A549 (cell line): ENCODE measurements around the gene TP53TG5. TPM values are rescaled to one million over a fixed set of nuclear protein-coding genes. Genes with fewer than 3 reads are reported as not detected.
"Not testable (repeated sequence)": the region's sequence is repeated elsewhere in the genome, so short reads cannot be mapped to it uniquely, and the experiment has no call there.

ENCODE experiments used
- ATAC-seq, 2 experiments: fragments of 200-7000 bp in 1 of 2; fragments of >200 bp in 1 of 2; cut with Nextera tagmentation in 1 of 2; cut with Tn5 transposase in 1 of 2; 3 replicates each; pipeline versions ENCODE4 v1.8.0 to v1.9.1; 2018 to 2020; ENCODE audit warnings: mild to moderate bottlenecking in 1 of 2, moderate library complexity in 1 of 2
- CTCF ChIA-PET: fragments of 300-600 bp; sonication (Branson Sonifier 250); formaldehyde crosslinking; extraction: SDS; loops from one replicate; lab custom pipeline; 2021; ENCODE audit warnings: antibody characterized with exemption, inconsistent platforms; lab: Yijun Ruan, JAX
- POLR2A ChIA-PET: fragments of 350-600 bp; formaldehyde crosslinking; extraction: SDS; loops from one replicate; lab custom pipeline; 2021; ENCODE audit warnings: antibody characterized with exemption, inconsistent platforms; lab: Yijun Ruan, JAX
- DNase-seq, 2 experiments: peaks; one replicate each; pipeline versions ENCODE4 v3.0.0 to v3.0.0-alpha.2; 2011 to 2016; ENCODE audit warnings: low read depth in 1 of 2, low spot score in 1 of 2
- FAIRE-seq: peaks from 2 replicates; lab custom pipeline; 2011; peaks lifted over from hg19 to GRCh38; lab: Jason Lieb, UNC
- H3K27ac ChIP-seq, 2 experiments: fragments of >200 bp; sonication (Bioruptor Twin); formaldehyde crosslinking; 3 replicates each; pipeline ENCODE4 v1.5.1; 2016 to 2017
- H3K4me1 ChIP-seq: fragments of >200 bp; sonication (Bioruptor Twin); formaldehyde crosslinking; 3 replicates; pipeline ENCODE4 v1.6.1; 2016
- H3K4me2 ChIP-seq: fragments of >200 bp; sonication (Bioruptor Twin); formaldehyde crosslinking; 3 replicates; pipeline ENCODE4 v1.6.1; 2016
- H3K4me3 ChIP-seq: fragments of >200 bp; sonication (Bioruptor Twin); formaldehyde crosslinking; 3 replicates; pipeline ENCODE4 v1.5.1; 2016
- H3K9me3 ChIP-seq: fragments of >200 bp; sonication (Bioruptor Twin); formaldehyde crosslinking; 3 replicates; pipeline ENCODE4 v1.6.1; 2016
- ATOH8 ChIP-seq: fragments of 250-450 bp; sonication (Bioruptor Pico); IDR thresholded peaks from 2 replicates; pipeline ENCODE4 v1.5.0; 2020; ENCODE audit warnings: low read depth, mild to moderate bottlenecking, moderate library complexity
- CBX8 ChIP-seq: fragments of 200-600 bp; sonication (generic); IDR thresholded peaks from 2 replicates; pipeline ENCODE4 v1.6.1; 2016
- CEBPB ChIP-seq, 2 experiments: fragments of >200 bp in 1 of 2; sonication (Bioruptor Twin) in 1 of 2; formaldehyde crosslinking in 1 of 2; IDR thresholded peaks; 2 replicates each; pipeline ENCODE4 v1.6.1; 2012 to 2016
- CTCF ChIP-seq: fragments of >200 bp; sonication (Bioruptor Twin); formaldehyde crosslinking; IDR thresholded peaks from 3 replicates; pipeline ENCODE4 v1.5.1; 2016
- FOSB ChIP-seq: fragments of 250-450 bp; sonication (Bioruptor Pico); IDR thresholded peaks from 2 replicates; pipeline ENCODE4 v1.5.0; 2020; ENCODE audit warnings: mild to moderate bottlenecking, moderate library complexity
- JUN ChIP-seq, 2 experiments: fragments of >200 bp; sonication (Bioruptor Twin); formaldehyde crosslinking; IDR thresholded peaks; 2 replicates in 1 of 2; 3 replicates in 1 of 2; pipeline ENCODE4 v1.6.1; 2016 to 2017
- MAX ChIP-seq: IDR thresholded peaks from 2 replicates; pipeline ENCODE4 v1.6.1; 2012
- MAZ ChIP-seq: fragments of 150-350 bp; IDR thresholded peaks from 2 replicates; pipeline ENCODE4 v1.6.1; 2014; ENCODE audit warnings: antibody characterized with exemption, low read depth, low read length, borderline replicate concordance
- MYC ChIP-seq: IDR thresholded peaks from 2 replicates; pipeline ENCODE4 v1.6.1; 2012; ENCODE audit warnings: mild to moderate bottlenecking, inconsistent platforms, low read length, improper control_type of control experiment, borderline replicate concordance
- PBX3 ChIP-seq: IDR thresholded peaks from 2 replicates; pipeline ENCODE4 v1.6.1; 2012
- POLR2A ChIP-seq: IDR thresholded peaks from 2 replicates; pipeline ENCODE4 v1.6.1; 2012; ENCODE audit warnings: mild to moderate bottlenecking, low read length
- RARB ChIP-seq: fragments of 250-450 bp; sonication (Bioruptor Pico); IDR thresholded peaks from 2 replicates; pipeline ENCODE4 v1.8.0; 2021; ENCODE audit warnings: mild to moderate bottlenecking, moderate library complexity
- REST ChIP-seq: fragments of 200-600 bp; sonication (generic); IDR thresholded peaks from 2 replicates; pipeline ENCODE4 v1.6.1; 2016; ENCODE audit warnings: antibody characterized with exemption, mild to moderate bottlenecking, moderate library complexity
- RFX5 ChIP-seq: fragments of 450-650 bp; IDR thresholded peaks from 2 replicates; pipeline ENCODE4 v1.7.1; 2014; ENCODE audit warnings: antibody characterized with exemption, mild to moderate bottlenecking, moderate library complexity
- USF2 ChIP-seq: fragments of 450-650 bp; IDR thresholded peaks from 2 replicates; pipeline ENCODE4 v1.6.1; 2014; ENCODE audit warnings: antibody characterized with exemption
- ZFP36 ChIP-seq: fragments of 450-650 bp; IDR thresholded peaks from 2 replicates; pipeline ENCODE4 v1.6.1; 2014; ENCODE audit warnings: borderline replicate concordance; ENCODE audit not compliant: partially characterized antibody
- WGBS: methylation state at CpG from one replicate; pipeline ENCODE4 v1.1.6; 2017; ENCODE audit errors: missing lambda C conversion rate; 5-methylcytosine and 5-hydroxymethylcytosine counted together
- polyA plus RNA-seq, 4 experiments: library from polyadenylated mRNA; depleted of rRNA in 3 of 4; stranded (reverse); fragments of >200 nt; fragmentation: RNase III in 1 of 4; extraction: RNeasy Plus Mini Kit Qiagen cat#74134 plus additional on column Dnase treatment in 1 of 4; gene quantifications; 2 replicates in 3 of 4; 3 replicates in 1 of 4; pipeline ENCODE4 v1.2.3, GENCODE V29; 2011 to 2017

TP53TG5 gene
- polyA plus RNA-seq, 2 of the 4 experiments (the other 2 are of a cell fraction), result not detected

- FAIRE-seq, result no peak
- no peak overlapping the region for H3K4me2 ChIP-seq
- H3K27ac ChIP-seq, result no peak overlapping the region
- TF ChIP-seq REST, result no peak
- TF ChIP-seq RFX5, result no peak
- TF ChIP-seq ATOH8, result no peak
- no peak for TF ChIP-seq USF2
- no peak for TF ChIP-seq JUN (IDR thresholded peaks at IDR 0.05)
- no peak for TF ChIP-seq POLR2A
- TF ChIP-seq MAX, result no peak
- TF ChIP-seq RARB (CRISPR knock-in tag), result no peak
- TF ChIP-seq CTCF, result no peak
- TF ChIP-seq, all 56 proteins: peak for 0
- CTCF ChIA-PET, result interaction anchor here (1.1 to 4.7 kb wide), 2 partner anchors 10 to 83 kb away, joined by 4 to 46 read pairs; partner anchors contain the start of gene SYS1
- Histone ChIP-seq H3K9me3 (no peaks in the 10 kb centered on the region), H3K4me3 (no peak overlapping the region), H3K4me1 (peaks cover 39% of the 10 kb centered on the region)
- POLR2A ChIA-PET, result no interaction called here
- DNase-seq (no peak), ATAC-seq (no peak)
- WGBS, result 100% methylated on average over 1 of the region's 1 CpG
Measured at GRCh38 chr20:45353746-45354145, 24.4 kb downstream of the TP53TG5 start.

GRCh38 chr20:45352729-45353128, 25.4 kb downstream of the TP53TG5 start:
- H3K27ac ChIP-seq, result no peak overlapping the region
- no peak for FAIRE-seq
- no peaks in the 10 kb centered on the region for H3K9me3 ChIP-seq
- no peak for ATAC-seq
- no peak overlapping the region for H3K4me2 ChIP-seq
- H3K4me3 ChIP-seq, result no peak overlapping the region
- CTCF ChIA-PET, result interaction anchor here (0.8 to 4.7 kb wide), 9 partner anchors 8 to 418 kb away, joined by 3 to 46 read pairs (median 5); partner anchors contain the start of gene SYS1
- TF ChIP-seq ZFP36 (no peak), FOSB (CRISPR knock-in tag) (no peak), PBX3 (no peak), CBX8 (no peak), CEBPB (IDR thresholded peaks at IDR 0.05) (no peak), ATOH8 (no peak), MAZ (no peak), MYC (no peak)
- WGBS, result 74% methylated on average over 3 of the region's 3 CpGs
- POLR2A ChIA-PET, result no interaction called here
- no peak for DNase-seq
- H3K4me1 ChIP-seq, result peaks cover 33% of the 10 kb centered on the region

- H3K4me1 ChIP-seq, result peaks cover 40% of the 10 kb centered on the region
- POLR2A ChIA-PET, DNase-seq, H3K4me2 ChIP-seq, H3K27ac ChIP-seq, ATAC-seq, H3K9me3 ChIP-seq, FAIRE-seq, H3K4me3 ChIP-seq: not testable (repeated sequence)
- CTCF ChIA-PET, result interaction anchor here (1.0 to 4.7 kb wide), 3 partner anchors 9 to 13 kb away, joined by 3 to 46 read pairs (median 3); partner anchors contain the start of gene SYS1
- WGBS, result 95% methylated on average over 10 of the region's 10 CpGs
Measured at GRCh38 chr20:45350795-45351194, 27.3 kb downstream of the TP53TG5 start.
